Astrocyte of the spinal cord (primary cell): ENCODE results near the gene CDPF1.

ENCODE experiments used
- DNase-seq: peaks from one replicate; pipeline ENCODE4 v3.0.0; 2011; ENCODE audit warnings: low read depth, low spot score
- H3K4me3 ChIP-seq: 2 replicates; pipeline ENCODE4 v1.5.1; 2011; ENCODE audit warnings: low read depth, mild to moderate bottlenecking, low read length, moderate library complexity
- in situ Hi-C: cut with HindIII; loops from 2 replicates; pipeline ENCODE4 v1.10.0; 2017; ENCODE audit warnings: low sequenced_read_pairs
- TF ChIP-seq, protein P1 (sequence below): IDR thresholded peaks from 2 replicates; pipeline ENCODE4 v1.5.1; 2012; ENCODE audit warnings: low read depth, mild to moderate bottlenecking, low read length, inconsistent platforms

Gene CDPF1

DNA sequence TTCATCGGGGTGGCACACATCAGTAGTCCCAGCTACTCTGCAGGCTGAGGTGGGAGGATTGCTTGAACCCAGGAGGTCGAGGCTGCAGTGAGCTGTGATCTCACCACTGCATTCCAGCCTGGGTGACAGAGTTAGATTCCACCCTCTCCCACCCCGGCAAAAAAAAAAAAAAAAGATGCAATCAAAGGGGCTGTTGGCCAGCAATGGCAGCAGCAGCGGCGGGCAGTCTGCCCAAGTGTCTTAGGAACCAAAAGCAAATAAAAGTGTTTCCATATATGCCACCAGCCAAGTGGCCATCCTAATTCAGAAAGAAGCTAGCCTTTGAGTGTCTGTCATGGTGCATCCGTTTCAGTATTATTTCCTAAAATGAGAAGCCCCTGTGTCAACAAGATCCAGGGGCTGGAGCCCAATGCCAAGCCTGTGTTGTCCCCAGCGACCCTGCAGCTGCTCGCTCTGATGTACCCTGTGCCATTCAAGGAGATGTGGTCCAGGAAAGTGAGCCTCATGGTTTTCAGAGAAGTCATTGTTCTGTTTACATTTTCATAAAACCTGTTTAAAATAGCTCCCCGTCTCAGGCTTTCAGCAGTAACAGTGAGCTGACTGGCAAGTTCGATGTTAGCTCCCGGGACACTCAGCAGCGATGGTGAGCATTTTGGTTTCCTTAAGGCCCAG lies 12.5 kb downstream of the CDPF1 start:
- DNase-seq = no peak
- in situ Hi-C loops = no loop called here
- TF ChIP-seq, protein P1, sequence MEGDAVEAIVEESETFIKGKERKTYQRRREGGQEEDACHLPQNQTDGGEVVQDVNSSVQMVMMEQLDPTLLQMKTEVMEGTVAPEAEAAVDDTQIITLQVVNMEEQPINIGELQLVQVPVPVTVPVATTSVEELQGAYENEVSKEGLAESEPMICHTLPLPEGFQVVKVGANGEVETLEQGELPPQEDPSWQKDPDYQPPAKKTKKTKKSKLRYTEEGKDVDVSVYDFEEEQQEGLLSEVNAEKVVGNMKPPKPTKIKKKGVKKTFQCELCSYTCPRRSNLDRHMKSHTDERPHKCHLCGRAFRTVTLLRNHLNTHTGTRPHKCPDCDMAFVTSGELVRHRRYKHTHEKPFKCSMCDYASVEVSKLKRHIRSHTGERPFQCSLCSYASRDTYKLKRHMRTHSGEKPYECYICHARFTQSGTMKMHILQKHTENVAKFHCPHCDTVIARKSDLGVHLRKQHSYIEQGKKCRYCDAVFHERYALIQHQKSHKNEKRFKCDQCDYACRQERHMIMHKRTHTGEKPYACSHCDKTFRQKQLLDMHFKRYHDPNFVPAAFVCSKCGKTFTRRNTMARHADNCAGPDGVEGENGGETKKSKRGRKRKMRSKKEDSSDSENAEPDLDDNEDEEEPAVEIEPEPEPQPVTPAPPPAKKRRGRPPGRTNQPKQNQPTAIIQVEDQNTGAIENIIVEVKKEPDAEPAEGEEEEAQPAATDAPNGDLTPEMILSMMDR = no peak

DNA sequence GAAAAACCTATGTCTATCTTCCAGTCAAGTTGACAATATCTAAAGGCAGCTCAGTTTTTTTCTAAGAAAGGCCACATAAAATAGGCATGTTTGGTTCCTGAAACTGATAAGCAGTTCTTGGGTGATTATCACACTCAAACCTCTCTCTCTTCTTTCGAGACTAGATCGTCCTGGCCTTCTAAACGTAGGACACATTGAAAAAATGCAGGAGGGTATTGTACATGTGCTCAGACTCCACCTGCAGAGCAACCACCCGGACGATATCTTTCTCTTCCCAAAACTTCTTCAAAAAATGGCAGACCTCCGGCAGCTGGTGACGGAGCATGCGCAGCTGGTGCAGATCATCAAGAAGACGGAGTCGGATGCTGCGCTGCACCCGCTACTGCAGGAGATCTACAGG lies 15.1 kb downstream of the CDPF1 start:
- no peak overlapping the region for H3K4me3 ChIP-seq
- in situ Hi-C loops = no loop called here
- no peak for DNase-seq
- TF ChIP-seq, protein P1 = no peak

More for the DNA sequence above, 12.5 kb downstream of the CDPF1 start:
- no peak overlapping the region for H3K4me3 ChIP-seq

DNA sequence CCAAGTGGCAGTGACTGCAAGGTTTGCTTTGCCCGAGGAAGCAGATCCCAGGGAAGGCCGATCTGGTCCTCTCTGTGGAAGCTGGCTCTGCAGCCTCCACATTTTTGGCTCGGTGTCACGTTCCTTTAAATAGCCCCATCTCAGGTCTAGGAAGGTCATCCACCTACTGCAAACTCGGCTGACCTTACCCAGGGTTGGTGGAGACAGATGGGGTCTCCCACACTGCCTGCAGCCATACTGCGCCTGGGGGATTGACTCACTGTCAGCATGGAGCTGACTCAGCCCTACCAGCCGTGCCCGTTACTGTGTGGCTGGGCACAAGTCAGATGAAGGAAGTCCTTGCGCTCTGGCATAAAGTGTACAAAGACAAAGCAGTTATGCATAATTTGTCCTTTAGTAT lies 16.9 kb downstream of the CDPF1 start:
- H3K4me3 ChIP-seq = no peak overlapping the region
- TF ChIP-seq, protein P1 = no peak
- DNase-seq = peak; percentile 62
- in situ Hi-C loops = no loop called here

DNA sequence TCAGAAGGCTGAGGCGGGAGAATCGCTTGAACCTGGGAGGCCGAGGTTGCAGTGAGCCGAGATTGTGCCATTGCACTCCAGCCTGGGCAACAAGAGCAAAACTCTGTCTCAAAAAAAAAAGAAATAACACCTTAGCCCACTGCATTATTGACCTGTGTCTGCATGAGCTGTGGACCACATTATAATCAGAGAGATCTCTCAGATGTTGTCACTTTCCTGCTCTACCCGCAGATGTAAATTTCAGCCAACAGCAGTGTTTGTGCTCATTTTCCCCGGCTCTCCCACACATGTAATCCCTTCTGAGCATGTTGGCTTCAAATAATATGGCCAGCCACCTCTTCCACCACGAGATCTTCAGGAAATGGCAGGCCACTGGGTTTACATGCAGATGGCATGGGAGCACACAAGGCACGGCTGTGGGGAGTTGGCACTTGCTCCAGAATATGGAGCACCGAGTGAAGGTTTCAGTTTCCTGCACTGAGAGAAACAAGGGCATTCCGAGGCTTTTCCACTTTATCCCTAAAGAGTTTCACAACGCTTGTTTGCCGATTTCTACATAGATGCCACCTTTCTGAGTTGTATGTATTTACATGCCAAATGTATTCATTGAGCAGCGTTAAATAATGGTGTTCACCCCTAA lies 19.7 kb downstream of the CDPF1 start:
- in situ Hi-C loops = no loop called here

DNA sequence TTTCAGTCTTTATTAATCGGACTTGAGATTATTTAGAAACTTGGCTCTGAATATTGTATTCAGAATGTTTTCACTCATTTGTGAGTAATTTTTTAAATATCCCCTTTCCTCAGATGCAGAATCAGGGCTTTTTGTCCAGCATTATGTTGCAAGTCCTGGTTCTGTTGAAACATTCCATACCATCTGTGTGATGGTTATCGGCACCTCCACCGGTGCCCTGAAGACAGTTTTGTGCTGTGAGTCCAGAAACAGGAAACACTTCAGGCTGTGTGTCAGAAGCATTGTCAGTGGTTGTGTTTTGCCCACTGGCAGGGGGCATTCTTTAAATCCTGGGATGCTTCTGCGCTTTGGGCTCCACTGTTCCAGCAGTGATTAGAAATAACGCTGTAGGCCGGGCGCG lies 20.4 kb downstream of the CDPF1 start:
- H3K4me3 ChIP-seq = no peak overlapping the region
- TF ChIP-seq, protein P1 = no peak
- DNase-seq = no peak
- in situ Hi-C loops = no loop called here

More for the DNA sequence above, 19.7 kb downstream of the CDPF1 start:
- DNase-seq = no peak
- TF ChIP-seq, protein P1 = no peak
- no peak overlapping the region for H3K4me3 ChIP-seq

GRCh38 chr22:46226577-46226976 lies 23.5 kb downstream of the CDPF1 start:
- DNase-seq = no peak
- H3K4me3 ChIP-seq = no peak overlapping the region
- TF ChIP-seq, protein P1 = no peak
- in situ Hi-C loops = no loop called here
